ENCODE measurements around the gene ECE1. TPM values are rescaled to one million over a fixed set of nuclear protein-coding genes. Genes with fewer than 3 reads are reported as not detected.
A peak's percentile ranks its signal among the peaks of the same experiment; 100 is the strongest.

Gene ECE1
- total and polyA plus RNA-seq, 10 of the 15 experiments (the other 5 are each of a cell fraction or from before 2014, with no cell fraction given): 0.97 to 81.0 (median 37.0) TPM

GRCh38 chr1:21176586-21177555 is 113.4 kb downstream of the ECE1 start, which contains the start of gene EIF4G3 (continued):
- no peak for TF ChIP-seq PBX3 (IDR thresholded peaks at IDR 0.05; ENCODE audit: insufficient replicate concordance, low read depth, low read length)
- no peak for TF ChIP-seq HDAC2 (IDR thresholded peaks at IDR 0.05)
- no peak for TF ChIP-seq RAD51 (IDR thresholded peaks at IDR 0.05)
- TF ChIP-seq IRF5 (IDR thresholded peaks at IDR 0.05; ENCODE audit: borderline replicate concordance): no peak
- TF ChIP-seq SKIL (IDR thresholded peaks at IDR 0.05; ENCODE audit: low read depth, poor library complexity, severe bottlenecking): no peak
- peak; percentile 55 for TF ChIP-seq GATAD2B (conservative IDR thresholded peaks at IDR 0.05; ENCODE audit: low read depth)
- TF ChIP-seq ZBTB11 (CRISPR knock-in tag; IDR thresholded peaks at IDR 0.05): no peak
- TF ChIP-seq IRF4 (IDR thresholded peaks at IDR 0.05; ENCODE audit: low read depth, low read length): no peak
- TF ChIP-seq SREBF2 (IDR thresholded peaks at IDR 0.05; ENCODE audit: low read length): no peak
- no peak for TF ChIP-seq WRNIP1 (IDR thresholded peaks at IDR 0.05; ENCODE audit: borderline replicate concordance, low read depth, low read length)
- no peak for TF ChIP-seq USF1 (IDR thresholded peaks at IDR 0.05; ENCODE audit: borderline replicate concordance, extremely low read length, insufficient read depth, low read depth, low read length)
- TF ChIP-seq SMAD5 (IDR thresholded peaks at IDR 0.05; ENCODE audit: low read depth): peak; percentile 65; the same call in 1 of the 2 replicates
- no peak for TF ChIP-seq JUNB (IDR thresholded peaks at IDR 0.05)
- no peak for TF ChIP-seq ZNF622 (IDR thresholded peaks at IDR 0.05)
- no peak for TF ChIP-seq CBX3 (IDR thresholded peaks at IDR 0.05; ENCODE audit: borderline replicate concordance, low read depth)
- TF ChIP-seq NR2C2 (IDR thresholded peaks at IDR 0.05; ENCODE audit: borderline replicate concordance, control insufficient read depth, insufficient read length, low read depth): no peak
- peak; percentile 16; the same call in 1 of the 2 replicates for TF ChIP-seq SPI1 (IDR thresholded peaks at IDR 0.05; ENCODE audit: borderline replicate concordance, insufficient read depth, low read depth, low read length)
- TF ChIP-seq ZNF24 (IDR thresholded peaks at IDR 0.05): no peak
- peak; percentile 73 for TF ChIP-seq MEF2B (IDR thresholded peaks at IDR 0.05; ENCODE audit: partially characterized antibody, poor library complexity, severe bottlenecking)

Measured in GM12878 (cell line).